ENCODE data around the gene CACNG5. TPM values are rescaled to one million over a fixed set of nuclear protein-coding genes. Genes with fewer than 3 reads are reported as not detected.

The CACNG5 gene, protein sequence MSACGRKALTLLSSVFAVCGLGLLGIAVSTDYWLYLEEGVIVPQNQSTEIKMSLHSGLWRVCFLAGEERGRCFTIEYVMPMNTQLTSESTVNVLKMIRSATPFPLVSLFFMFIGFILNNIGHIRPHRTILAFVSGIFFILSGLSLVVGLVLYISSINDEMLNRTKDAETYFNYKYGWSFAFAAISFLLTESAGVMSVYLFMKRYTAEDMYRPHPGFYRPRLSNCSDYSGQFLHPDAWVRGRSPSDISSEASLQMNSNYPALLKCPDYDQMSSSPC
- total RNA-seq (2022; extraction: Qiagen RNA extraction; ENCODE audit: low read depth): 0.03 TPM in 1 of 5 replicates, not detected in the others

DNA sequence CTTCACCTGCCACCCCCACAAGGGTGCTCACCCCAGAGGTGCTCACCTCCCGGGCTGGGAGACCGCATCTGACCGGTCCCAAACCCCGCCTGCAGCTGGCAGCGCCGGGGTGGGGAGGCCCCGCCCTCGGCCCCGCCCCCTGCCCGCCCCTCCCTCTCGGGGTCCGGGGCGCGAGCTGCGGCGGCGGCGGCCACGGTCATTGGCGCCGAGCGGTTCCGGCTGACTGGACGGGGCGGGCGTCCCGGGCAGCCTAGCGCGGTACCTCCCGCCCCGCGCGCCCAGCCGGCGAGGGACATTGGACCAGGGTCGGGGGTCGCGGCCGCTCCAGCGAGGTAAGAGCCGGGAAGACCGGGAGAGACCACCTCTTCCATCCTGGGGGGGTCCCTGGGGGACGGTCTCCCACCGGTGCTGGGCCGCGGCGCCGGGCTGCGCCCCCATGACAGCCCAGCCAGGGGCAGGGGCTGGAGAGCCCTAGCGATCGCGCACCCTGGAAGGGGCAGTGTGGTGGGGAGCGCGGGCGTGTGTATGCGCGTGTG, at the start of gene CACNG5:
Gene CACNG5, plus strand, starts transcription at position 199 of the 536 bp plus-strand sequence. CDS start 42,216 bp downstream, outside the sequence.

Other genes with a start within 250 kb of the CACNG5 start
- gene CACNG4, start 129.6 kb downstream of the CACNG5 start, total RNA-seq (2022; extraction: Qiagen RNA extraction; ENCODE audit: low read depth): 8.3 to 12.0 TPM (median 10.1 TPM) in 5 replicates
- gene CACNG1, start 209.4 kb downstream of the CACNG5 start, total RNA-seq (2022; extraction: Qiagen RNA extraction; ENCODE audit: low read depth): 0.13 to 0.20 TPM (median 0.14 TPM) in 3 of 5 replicates, not detected in the others

Data from A549 treated with CpdA at 1 μM for 4 hours (cell line).